MM.1S (cell line): ENCODE results near the gene ADAMTS9.

Experiments used
- DNase-seq: peaks from one replicate; pipeline ENCODE4 v3.0.0-alpha.2; 2015
- H2AFZ ChIP-seq: fragments of 300-600 bp; sonication (generic); 2 replicates; pipeline ENCODE4 v1.6.0; 2016; ENCODE audit warnings: antibody characterized with exemption, low read length
- H3F3A ChIP-seq: fragments of 300-600 bp; sonication (generic); 2 replicates; pipeline ENCODE4 v1.6.1; 2016; ENCODE audit warnings: mild to moderate bottlenecking, antibody characterized with exemption, low read length, moderate library complexity, mixed read lengths; ENCODE audit not compliant: insufficient read depth
- H3K27ac ChIP-seq: fragments of 300-600 bp; sonication (generic); 2 replicates; pipeline ENCODE4 v1.5.1; 2016; ENCODE audit warnings: mild to moderate bottlenecking, low read length
- H3K27me3 ChIP-seq: fragments of 300-600 bp; sonication (generic); replicated peaks from 2 replicates; pipeline ENCODE4 v1.6.0; 2016; ENCODE audit warnings: low read length; ENCODE audit not compliant: insufficient read depth
- H3K36me3 ChIP-seq: fragments of 300-600 bp; sonication (generic); replicated peaks from 2 replicates; pipeline ENCODE4 v1.6.1; 2016; ENCODE audit warnings: mild to moderate bottlenecking, low read length, mixed read lengths; ENCODE audit not compliant: insufficient read depth
- H3K4me1 ChIP-seq: fragments of 300-600 bp; sonication (generic); 2 replicates; pipeline ENCODE4 v1.6.1; 2016; ENCODE audit warnings: low read length, mixed read lengths
- H3K4me2 ChIP-seq: fragments of 300-600 bp; sonication (generic); 2 replicates; pipeline ENCODE4 v1.6.0; 2016; ENCODE audit warnings: low read depth, low read length
- H3K4me3 ChIP-seq: fragments of 300-600 bp; sonication (generic); 2 replicates; pipeline ENCODE4 v1.5.1; 2016; ENCODE audit warnings: low read length, mixed read lengths
- H3K79me2 ChIP-seq: fragments of 300-600 bp; sonication (generic); 2 replicates; pipeline ENCODE4 v1.6.1; 2016; ENCODE audit warnings: mixed run types, low read length, mixed read lengths
- H3K9ac ChIP-seq: fragments of 300-600 bp; sonication (generic); 2 replicates; pipeline ENCODE4 v1.6.1; 2016; ENCODE audit warnings: low read length, mixed read lengths
- H3K9me2 ChIP-seq: fragments of 300-600 bp; sonication (generic); replicated peaks from 2 replicates; pipeline ENCODE4 v1.6.1; 2016; ENCODE audit warnings: mild to moderate bottlenecking, low read length, mixed read lengths; ENCODE audit not compliant: insufficient read depth
- H3K9me3 ChIP-seq: fragments of 300-600 bp; sonication (generic); replicated peaks from 2 replicates; pipeline ENCODE4 v1.6.1; 2016; ENCODE audit warnings: mild to moderate bottlenecking, low read length, mixed read lengths; ENCODE audit not compliant: insufficient read depth
- H4K20me1 ChIP-seq: fragments of 300-600 bp; sonication (generic); 2 replicates; pipeline ENCODE4 v1.6.1; 2016; ENCODE audit warnings: mild to moderate bottlenecking, low read length, moderate library complexity, mixed read lengths; ENCODE audit not compliant: insufficient read depth
- CTCF ChIP-seq: fragments of 300-600 bp; sonication (generic); IDR thresholded peaks from 2 replicates; pipeline ENCODE4 v1.5.1; 2016; ENCODE audit warnings: antibody characterized with exemption, low read length, mixed read lengths
- EZH2 ChIP-seq: fragments of 300-600 bp; sonication (generic); optimal IDR thresholded peaks from 2 replicates; pipeline ENCODE3; 2017; ENCODE audit warnings: low read depth, mild to moderate bottlenecking, antibody characterized with exemption, low read length, mixed read lengths
- EZH2phosphoT487 ChIP-seq: fragments of 300-600 bp; sonication (generic); IDR thresholded peaks from 2 replicates; pipeline ENCODE4 v1.6.1; 2018; ENCODE audit warnings: antibody characterized with exemption, low read length

The ADAMTS9 gene

DNA sequence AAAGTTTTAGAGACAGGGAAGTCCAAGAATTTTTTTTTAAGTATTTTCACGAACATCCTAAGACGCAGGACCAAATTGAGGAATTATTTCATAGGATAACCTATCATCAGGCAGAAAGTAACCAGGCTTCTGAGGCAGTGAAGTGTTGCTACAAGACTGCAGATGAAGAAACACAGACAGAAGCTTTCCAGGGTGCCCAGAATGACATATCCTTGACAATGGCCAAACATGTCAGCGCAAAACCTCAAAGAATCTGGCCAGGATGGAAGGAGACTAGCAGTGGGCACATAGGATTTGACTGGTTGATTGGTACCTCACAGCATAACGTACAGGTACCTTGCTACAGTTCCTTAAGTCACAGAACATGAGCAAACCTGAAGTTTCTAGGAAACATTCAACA is 7.5 kb downstream of the ADAMTS9 start:
- Histone ChIP-seq H3K9me2 (no peaks in the 10 kb centered on the region), H3K9me3 (no peaks in the 10 kb centered on the region), H3K9ac (no peak overlapping the region), H3F3A (no peaks in the 10 kb centered on the region), H3K4me3 (no peak overlapping the region), H4K20me1 (no peaks in the 10 kb centered on the region), H3K4me1 (no peaks in the 10 kb centered on the region), H2AFZ (no peak overlapping the region), H3K36me3 (no peaks in the 10 kb centered on the region), H3K4me2 (no peak overlapping the region), H3K79me2 (no peaks in the 10 kb centered on the region), H3K27me3 (no peaks in the 10 kb centered on the region), H3K27ac (no peak overlapping the region)
- no peak for DNase-seq
- TF ChIP-seq EZH2 (no peak), EZH2phosphoT487 (no peak)

DNA sequence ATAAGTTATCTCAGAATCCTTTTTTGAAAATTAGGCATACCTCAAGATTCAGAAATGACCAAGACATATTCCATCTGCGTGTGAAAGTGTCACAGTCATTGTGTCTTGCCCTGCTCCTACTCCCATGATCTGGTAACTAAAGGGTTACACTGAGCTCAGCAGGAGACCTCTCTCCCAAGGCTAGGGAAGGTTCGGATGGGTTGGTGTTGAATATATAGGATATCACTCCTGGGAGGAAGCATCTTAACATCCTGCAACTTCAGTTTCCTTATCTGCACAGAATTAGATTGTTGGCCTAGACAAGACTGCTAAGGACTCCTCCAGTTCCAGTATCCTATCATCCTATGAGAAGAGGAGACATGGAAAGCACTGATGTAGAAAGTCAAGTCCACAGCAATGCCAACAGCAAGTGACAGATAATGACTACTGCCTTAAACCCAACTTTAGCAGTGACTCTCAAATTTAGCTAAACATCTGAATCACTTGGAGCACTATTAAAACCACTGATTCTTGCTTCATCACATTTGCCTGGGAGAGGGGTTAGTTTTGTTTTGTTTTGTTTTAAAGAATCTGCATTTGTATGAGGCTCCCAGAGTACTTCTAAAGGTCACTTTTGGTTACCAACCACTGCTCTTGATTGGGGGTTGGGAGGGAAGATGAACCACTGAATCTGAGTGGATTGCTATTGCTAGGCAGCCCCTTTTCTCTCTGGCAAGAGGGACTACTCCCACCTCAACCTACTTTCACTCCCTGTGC is 9.7 kb downstream of the ADAMTS9 start:
- TF ChIP-seq EZH2phosphoT487 (no peak), EZH2 (no peak), CTCF (no peak)
- no peak for DNase-seq
- Histone ChIP-seq H3K4me3 (no peak overlapping the region), H3K79me2 (no peaks in the 10 kb centered on the region), H3K4me1 (no peaks in the 10 kb centered on the region), H3K9ac (no peak overlapping the region), H3K27me3 (no peaks in the 10 kb centered on the region), H3F3A (no peaks in the 10 kb centered on the region), H2AFZ (no peak overlapping the region), H3K27ac (no peak overlapping the region), H3K36me3 (no peaks in the 10 kb centered on the region), H3K4me2 (no peak overlapping the region), H4K20me1 (no peaks in the 10 kb centered on the region), H3K9me3 (no peaks in the 10 kb centered on the region), H3K9me2 (no peaks in the 10 kb centered on the region)

DNA sequence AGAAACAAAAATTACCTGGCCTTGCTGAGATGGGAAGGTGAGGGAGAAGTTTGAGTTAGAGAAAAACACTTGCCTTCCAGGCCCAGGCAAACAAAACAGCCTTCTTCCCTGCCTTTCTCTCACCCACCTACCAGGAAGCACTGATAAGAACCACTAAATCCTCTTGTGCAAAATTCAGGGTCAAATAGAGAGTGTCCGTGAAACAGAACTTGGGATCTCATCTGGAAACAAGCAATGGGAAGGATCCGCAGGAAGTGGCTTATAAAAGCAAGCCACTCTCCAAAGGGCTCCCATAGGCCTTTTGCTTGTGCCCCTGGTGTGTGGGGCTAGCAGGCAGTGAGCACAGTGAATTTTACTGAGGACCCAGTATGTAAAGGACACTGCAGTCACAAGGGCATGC is 11.0 kb downstream of the ADAMTS9 start:
- Histone ChIP-seq H3K4me2 (no peak overlapping the region), H3K9me2 (no peaks in the 10 kb centered on the region), H3K27ac (no peak overlapping the region), H2AFZ (no peak overlapping the region), H3K9ac (no peak overlapping the region), H3K9me3 (no peaks in the 10 kb centered on the region), H3K36me3 (no peaks in the 10 kb centered on the region), H3K4me3 (no peak overlapping the region), H3K27me3 (no peaks in the 10 kb centered on the region), H3K4me1 (no peaks in the 10 kb centered on the region), H3F3A (no peaks in the 10 kb centered on the region), H4K20me1 (no peaks in the 10 kb centered on the region), H3K79me2 (no peaks in the 10 kb centered on the region)
- DNase-seq = no peak
- TF ChIP-seq EZH2 = no peak
- no peak for TF ChIP-seq CTCF
- no peak for TF ChIP-seq EZH2phosphoT487

- Histone ChIP-seq H3K9me2 (no peaks in the 10 kb centered on the region), H3K4me1 (no peaks in the 10 kb centered on the region), H3K27ac (no peak overlapping the region), H3K27me3 (no peaks in the 10 kb centered on the region), H3F3A (no peaks in the 10 kb centered on the region), H2AFZ (no peak overlapping the region), H4K20me1 (no peaks in the 10 kb centered on the region), H3K9me3 (no peaks in the 10 kb centered on the region), H3K4me2 (no peak overlapping the region), H3K9ac (no peak overlapping the region), H3K36me3 (no peaks in the 10 kb centered on the region), H3K4me3 (no peak overlapping the region), H3K79me2 (no peaks in the 10 kb centered on the region)
- DNase-seq = no peak
- no peak for TF ChIP-seq EZH2
- no peak for TF ChIP-seq EZH2phosphoT487
- TF ChIP-seq CTCF = no peak
Observed at GRCh38 chr3:64675687-64676247, 12.0 kb downstream of the ADAMTS9 start.
